ENCODE results near the gene ESYT2. TPM values are rescaled to one million over a fixed set of nuclear protein-coding genes. Genes with fewer than 3 reads are reported as not detected.

Gene ESYT2
- total and polyA plus RNA-seq, 4 donors = 4.9 to 31.7 (median 17.2) TPM

- H3K27ac ChIP-seq (ENCODE audit: low read depth in 1 of 2, low read length in 2 of 2) = no peak overlapping the region
- WGBS = 96% methylated on average over 5 of the region's 5 CpGs
- no peaks in the 10 kb centered on the region for H3K27me3 ChIP-seq (ENCODE audit: control insufficient read depth in 4 of 4, insufficient read depth in 4 of 4, low read length in 3 of 4)
- TF ChIP-seq REST (IDR thresholded peaks at IDR 0.05) = no peak
- TF ChIP-seq ATF3 (IDR thresholded peaks at IDR 0.05) = no peak
- no peak for TF ChIP-seq YY1 (IDR thresholded peaks at IDR 0.05)
- TF ChIP-seq HNF4G (IDR thresholded peaks at IDR 0.05) = no peak
- no peak for TF ChIP-seq RAD21 (IDR thresholded peaks at IDR 0.05)
- no peak for TF ChIP-seq EGR1 (IDR thresholded peaks at IDR 0.05; ENCODE audit: low read depth in 2 of 2)
- TF ChIP-seq FOXA2 (IDR thresholded peaks at IDR 0.05) = no peak
- TF ChIP-seq ZBTB33 (IDR thresholded peaks at IDR 0.05) = no peak
- TF ChIP-seq CTCF (IDR thresholded peaks at IDR 0.05; ENCODE audit: low read depth, low read length, missing input control) = no peak
- TF ChIP-seq GABPA (IDR thresholded peaks at IDR 0.05 in 1 of 2, conservative IDR thresholded peaks at IDR 0.05 in 1 of 2) = no peak
- no peak for TF ChIP-seq SP1 (IDR thresholded peaks at IDR 0.05)
- no peak for TF ChIP-seq JUND (IDR thresholded peaks at IDR 0.05)
- TF ChIP-seq NR2F2 (IDR thresholded peaks at IDR 0.05) = no peak
- TF ChIP-seq HNF4A (conservative IDR thresholded peaks at IDR 0.05) = no peak
- no peak for TF ChIP-seq FOXA1 (IDR thresholded peaks at IDR 0.05)
- TF ChIP-seq MAX (IDR thresholded peaks at IDR 0.05) = no peak
- H3K4me3 ChIP-seq (ENCODE audit: low read depth in 1 of 3, low read length in 3 of 3) = no peak overlapping the region
- H3K4me1 ChIP-seq (ENCODE audit: control insufficient read depth in 4 of 4, insufficient read depth in 4 of 4, low read length in 3 of 4) = no peaks in the 10 kb centered on the region
- no peak overlapping the region for H3K9ac ChIP-seq (ENCODE audit: low read depth in 1 of 2, low read length in 2 of 2)
- no peak for DNase-seq (ENCODE audit: low spot score)
- peaks cover 2 to 18% (median 7%) of the 10 kb centered on the region in 4 donors for H3K36me3 ChIP-seq (ENCODE audit: control insufficient read depth in 4 of 4, insufficient read depth in 3 of 4, low read depth in 1 of 4, low read length in 3 of 4)
- H3K9me3 ChIP-seq (ENCODE audit: control insufficient read depth in 4 of 4, low read length in 3 of 4) = no peaks in the 10 kb centered on the region
Measured at GRCh38 chr7:158774952-158775351, 54.4 kb downstream of the ESYT2 start.

GRCh38 chr7:158772916-158773315 is 56.4 kb downstream of the ESYT2 start:
- Histone ChIP-seq H3K9me3 (ENCODE audit: control insufficient read depth in 4 of 4, low read length in 3 of 4) (no peaks in the 10 kb centered on the region), H3K4me1 (ENCODE audit: control insufficient read depth in 4 of 4, insufficient read depth in 4 of 4, low read length in 3 of 4) (no peaks in the 10 kb centered on the region), H3K4me3 (ENCODE audit: low read depth in 1 of 3, low read length in 3 of 3) (no peak overlapping the region), H3K27me3 (ENCODE audit: control insufficient read depth in 4 of 4, insufficient read depth in 4 of 4, low read length in 3 of 4) (no peaks in the 10 kb centered on the region), H3K36me3 (ENCODE audit: control insufficient read depth in 4 of 4, insufficient read depth in 3 of 4, low read depth in 1 of 4, low read length in 3 of 4) (peaks cover 2 to 12% (median 6%) of the 10 kb centered on the region in 4 donors), H3K9ac (ENCODE audit: low read depth in 1 of 2, low read length in 2 of 2) (no peak overlapping the region), H3K27ac (ENCODE audit: low read depth in 1 of 2, low read length in 2 of 2) (no peak overlapping the region)
- TF ChIP-seq MAX (IDR thresholded peaks at IDR 0.05) (no peak), RXRA (IDR thresholded peaks at IDR 0.05) (no peak), HNF4A (conservative IDR thresholded peaks at IDR 0.05) (no peak), FOXA1 (IDR thresholded peaks at IDR 0.05) (no peak), GABPA (IDR thresholded peaks at IDR 0.05 in 1 of 2, conservative IDR thresholded peaks at IDR 0.05 in 1 of 2) (no peak), ZBTB33 (IDR thresholded peaks at IDR 0.05) (no peak)
- WGBS = 95% methylated on average over 11 of the region's 11 CpGs
- no peak for DNase-seq (ENCODE audit: low spot score)
